Measurements from ENCODE around the gene FSCN2.

GRCh38 chr17:81578561-81579225 lies 50.5 kb downstream of the FSCN2 start:
- TF ChIP-seq SIN3A (IDR thresholded peaks at IDR 0.05; ENCODE audit: borderline replicate concordance, insufficient read depth, low read depth, low read length) (no peak), POLR2AphosphoS5 (IDR thresholded peaks at IDR 0.05; ENCODE audit: low read depth, low read length) (no peak)
- TF ChIP-seq, protein P1, sequence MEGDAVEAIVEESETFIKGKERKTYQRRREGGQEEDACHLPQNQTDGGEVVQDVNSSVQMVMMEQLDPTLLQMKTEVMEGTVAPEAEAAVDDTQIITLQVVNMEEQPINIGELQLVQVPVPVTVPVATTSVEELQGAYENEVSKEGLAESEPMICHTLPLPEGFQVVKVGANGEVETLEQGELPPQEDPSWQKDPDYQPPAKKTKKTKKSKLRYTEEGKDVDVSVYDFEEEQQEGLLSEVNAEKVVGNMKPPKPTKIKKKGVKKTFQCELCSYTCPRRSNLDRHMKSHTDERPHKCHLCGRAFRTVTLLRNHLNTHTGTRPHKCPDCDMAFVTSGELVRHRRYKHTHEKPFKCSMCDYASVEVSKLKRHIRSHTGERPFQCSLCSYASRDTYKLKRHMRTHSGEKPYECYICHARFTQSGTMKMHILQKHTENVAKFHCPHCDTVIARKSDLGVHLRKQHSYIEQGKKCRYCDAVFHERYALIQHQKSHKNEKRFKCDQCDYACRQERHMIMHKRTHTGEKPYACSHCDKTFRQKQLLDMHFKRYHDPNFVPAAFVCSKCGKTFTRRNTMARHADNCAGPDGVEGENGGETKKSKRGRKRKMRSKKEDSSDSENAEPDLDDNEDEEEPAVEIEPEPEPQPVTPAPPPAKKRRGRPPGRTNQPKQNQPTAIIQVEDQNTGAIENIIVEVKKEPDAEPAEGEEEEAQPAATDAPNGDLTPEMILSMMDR (IDR thresholded peaks at IDR 0.05), result no peak

Data from Panc1 (cell line).